CD4-positive, alpha-beta T cell treated with Interleukin-15 for 4 hours (primary cell): ENCODE results near the gene GPR62.
"Not testable (repeated sequence)": the region's sequence is repeated elsewhere in the genome, so short reads cannot be mapped to it uniquely, and the experiment has no call there.

Experiments used
- DNase-seq: peaks from one replicate; pipeline ENCODE4 v3.0.0-alpha.2; 2020; ENCODE audit warnings: low spot score

The GPR62 gene

DNA sequence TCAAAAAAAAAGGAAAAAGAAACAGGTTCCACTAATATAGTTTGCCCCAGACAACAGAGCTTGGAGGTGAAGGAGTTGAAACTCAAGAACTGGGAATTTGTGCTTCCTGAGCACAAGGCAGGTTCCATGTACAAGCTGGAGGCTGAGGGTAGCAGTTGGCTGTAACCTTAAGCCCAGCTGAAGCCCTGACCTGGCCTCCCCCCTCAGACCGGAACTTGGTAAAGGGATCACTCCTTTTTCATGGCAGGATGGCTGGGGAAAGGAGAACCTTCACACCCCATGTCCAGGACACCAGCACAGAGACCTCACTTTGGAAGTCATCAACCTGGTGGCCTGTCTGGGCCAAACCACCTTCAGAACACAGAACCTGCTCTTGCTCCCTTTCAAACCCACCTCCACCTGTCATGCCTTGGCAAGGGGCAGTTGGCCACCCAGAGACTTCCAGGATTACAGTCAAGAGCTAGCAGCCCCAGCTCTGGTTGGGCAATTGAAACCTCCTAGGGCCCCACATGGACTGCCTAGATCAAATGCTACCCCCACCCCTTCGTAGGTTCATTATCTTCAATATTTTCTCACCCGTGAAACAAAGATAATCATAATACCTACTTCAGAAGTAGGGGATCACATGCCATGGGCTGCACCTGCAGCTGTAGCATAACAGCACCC, 37.0 kb downstream of the GPR62 start:
- DNase-seq = no peak

- not testable (repeated sequence) for DNase-seq
These were observed 38.5 kb downstream of the GPR62 start for GRCh38 chr3:51993657-51994056.

- DNase-seq = no peak
These were observed 39.3 kb downstream of the GPR62 start for GRCh38 chr3:51994530-51994929.

- DNase-seq = peak; percentile 94
These were observed 40.4 kb downstream of the GPR62 start, which contains the start of gene RPL29 for GRCh38 chr3:51995346-51996163. TSS of gene RPL29 (minus strand) at chr3:51995895. CDS start at chr3:51995461, 434 bp downstream.

- no peak for DNase-seq
These were observed 42.0 kb downstream of the GPR62 start for GRCh38 chr3:51997172-51997571.

- DNase-seq = no peak
These were observed 42.9 kb downstream of the GPR62 start for GRCh38 chr3:51997935-51998596.

GRCh38 chr3:51998774-51999173, 43.6 kb downstream of the GPR62 start:
- no peak for DNase-seq

DNA sequence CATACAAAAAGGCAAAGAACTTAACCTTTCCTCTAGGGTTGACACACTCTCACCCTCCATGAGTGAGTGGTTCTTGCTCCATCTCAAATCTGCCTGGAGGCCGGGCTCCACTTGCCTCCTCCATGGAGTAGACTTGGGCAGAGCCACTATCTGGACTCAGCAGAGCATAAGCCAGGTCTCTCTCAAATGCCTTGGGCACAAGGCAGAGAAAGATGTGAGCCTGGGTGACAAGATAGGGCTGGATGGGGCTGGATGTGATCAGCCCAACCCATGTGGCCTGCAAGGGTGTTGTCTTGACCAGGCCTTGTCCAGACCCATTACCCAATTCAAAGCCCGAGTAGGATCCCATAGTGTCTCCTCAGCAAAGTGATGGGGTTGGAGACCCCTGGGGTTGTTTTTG, 44.7 kb downstream of the GPR62 start:
- no peak for DNase-seq

- DNase-seq = peak; percentile 85
These were observed 46.3 kb downstream of the GPR62 start for GRCh38 chr3:52001443-52001974.

GRCh38 chr3:52002748-52003147, 47.6 kb downstream of the GPR62 start:
- no peak for DNase-seq

GRCh38 chr3:52004163-52004787, 49.1 kb downstream of the GPR62 start:
- no peak for DNase-seq

GRCh38 chr3:52004906-52005395, 49.8 kb downstream of the GPR62 start:
- DNase-seq = no peak

GRCh38 chr3:52005571-52005986, 50.4 kb downstream of the GPR62 start:
- no peak for DNase-seq

DNA sequence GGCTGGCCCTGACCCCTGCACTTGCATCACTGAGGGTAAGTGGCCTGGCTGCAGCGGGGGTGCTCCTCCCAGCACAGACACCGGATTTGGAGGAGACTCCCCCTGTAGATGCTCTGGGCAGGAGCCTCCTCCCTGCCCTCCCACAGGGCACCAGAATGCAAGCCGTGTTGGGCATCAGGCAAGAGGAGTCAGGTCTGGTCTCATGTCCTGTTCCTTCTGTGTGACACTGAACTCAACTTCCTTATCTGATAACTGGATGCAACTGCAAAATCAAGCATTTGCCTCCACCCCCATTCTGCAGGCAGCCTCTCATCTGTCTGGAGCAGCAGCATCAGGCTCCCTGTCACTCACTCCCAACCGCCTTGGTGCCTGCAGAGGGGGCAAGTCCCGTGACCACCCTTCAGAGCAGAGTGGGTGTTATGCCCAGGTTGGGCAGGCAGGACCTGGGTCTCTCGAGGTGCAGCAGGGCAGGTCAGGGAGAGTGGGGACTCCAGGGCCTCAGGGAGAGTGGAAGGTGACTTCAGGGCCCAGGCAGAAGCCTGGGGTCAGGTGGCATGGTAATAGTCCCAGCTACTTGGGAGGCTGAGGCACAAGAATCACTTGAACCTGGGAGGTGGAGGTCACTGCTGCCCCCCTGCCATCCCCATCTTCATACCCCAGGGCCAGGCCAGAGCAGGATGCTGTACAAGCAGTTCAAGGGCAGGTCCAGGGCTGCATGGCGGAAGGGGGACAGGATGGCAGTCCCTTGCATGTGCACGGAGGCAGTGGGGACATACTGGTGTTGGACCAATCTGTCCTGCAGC, 51.0 kb downstream of the GPR62 start:
- DNase-seq = no peak

- DNase-seq = no peak
These were observed 51.6 kb downstream of the GPR62 start for GRCh38 chr3:52006820-52007133.
